Measurements from ENCODE around the gene LUM.

DNA sequence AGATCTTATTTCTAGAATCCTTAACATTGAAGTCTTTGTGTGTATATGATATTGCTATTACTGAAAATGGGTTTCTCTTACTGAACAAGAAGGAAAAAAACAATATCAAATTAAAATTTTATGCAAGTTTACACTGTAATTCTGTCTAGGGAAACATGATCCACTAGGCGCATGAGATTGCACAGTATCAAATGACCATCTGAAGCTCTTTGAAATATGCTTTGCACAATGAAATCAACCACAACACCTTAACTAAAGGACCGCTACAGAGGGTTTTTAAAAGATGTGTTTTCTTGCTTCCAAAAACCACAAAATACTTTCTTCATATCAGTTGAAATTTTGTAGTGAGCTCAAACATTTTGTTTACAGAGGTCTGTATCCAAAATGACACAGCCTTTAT lies 38.4 kb downstream of the LUM start:
- TF ChIP-seq EZH2 (IDR thresholded peaks at IDR 0.05; ENCODE audit: borderline replicate concordance), result no peak
- TF ChIP-seq, protein P1, sequence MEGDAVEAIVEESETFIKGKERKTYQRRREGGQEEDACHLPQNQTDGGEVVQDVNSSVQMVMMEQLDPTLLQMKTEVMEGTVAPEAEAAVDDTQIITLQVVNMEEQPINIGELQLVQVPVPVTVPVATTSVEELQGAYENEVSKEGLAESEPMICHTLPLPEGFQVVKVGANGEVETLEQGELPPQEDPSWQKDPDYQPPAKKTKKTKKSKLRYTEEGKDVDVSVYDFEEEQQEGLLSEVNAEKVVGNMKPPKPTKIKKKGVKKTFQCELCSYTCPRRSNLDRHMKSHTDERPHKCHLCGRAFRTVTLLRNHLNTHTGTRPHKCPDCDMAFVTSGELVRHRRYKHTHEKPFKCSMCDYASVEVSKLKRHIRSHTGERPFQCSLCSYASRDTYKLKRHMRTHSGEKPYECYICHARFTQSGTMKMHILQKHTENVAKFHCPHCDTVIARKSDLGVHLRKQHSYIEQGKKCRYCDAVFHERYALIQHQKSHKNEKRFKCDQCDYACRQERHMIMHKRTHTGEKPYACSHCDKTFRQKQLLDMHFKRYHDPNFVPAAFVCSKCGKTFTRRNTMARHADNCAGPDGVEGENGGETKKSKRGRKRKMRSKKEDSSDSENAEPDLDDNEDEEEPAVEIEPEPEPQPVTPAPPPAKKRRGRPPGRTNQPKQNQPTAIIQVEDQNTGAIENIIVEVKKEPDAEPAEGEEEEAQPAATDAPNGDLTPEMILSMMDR (IDR thresholded peaks at IDR 0.05; ENCODE audit: poor library complexity), result no peak
